SK-N-MC (cell line): ENCODE measurements around the gene CDC25B.

Source experiments
- EZH2 ChIP-seq: fragments of 200-600 bp; sonication (generic); IDR thresholded peaks from one replicate; pipeline ENCODE4 v1.6.1; 2017; ENCODE audit warnings: antibody characterized with exemption
- POLR2AphosphoS5 ChIP-seq: IDR thresholded peaks from 2 replicates; pipeline ENCODE4 v1.6.1; 2012; ENCODE audit warnings: mild to moderate bottlenecking, low read depth, low read length, borderline replicate concordance

DNA sequence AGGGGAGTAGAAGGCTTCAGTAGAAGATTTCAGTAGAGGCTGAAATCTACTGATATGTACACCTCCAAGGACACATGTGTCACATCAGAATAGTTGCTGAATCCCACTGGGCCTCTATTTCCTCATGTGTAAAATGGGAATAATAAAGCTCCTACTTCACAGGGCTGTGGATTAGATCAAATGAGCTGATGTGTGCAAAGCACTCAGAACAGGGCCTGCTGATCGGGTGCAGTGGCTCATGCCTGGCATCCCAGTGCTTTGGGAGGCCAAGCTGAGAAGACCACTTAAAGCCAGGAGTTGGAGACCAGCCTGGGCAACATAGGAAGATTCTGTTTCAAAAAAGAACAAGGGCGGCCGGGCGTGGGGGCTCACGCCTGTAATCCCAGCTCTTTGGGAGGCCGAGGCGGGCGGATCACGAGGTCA, 16.2 kb downstream of the CDC25B start:
- TF ChIP-seq POLR2AphosphoS5 (no peak), EZH2 (no peak)
